ENCODE measurements around the gene ASB8. TPM values are rescaled to one million over a fixed set of nuclear protein-coding genes. Genes with fewer than 3 reads are reported as not detected.

ASB8 gene, protein sequence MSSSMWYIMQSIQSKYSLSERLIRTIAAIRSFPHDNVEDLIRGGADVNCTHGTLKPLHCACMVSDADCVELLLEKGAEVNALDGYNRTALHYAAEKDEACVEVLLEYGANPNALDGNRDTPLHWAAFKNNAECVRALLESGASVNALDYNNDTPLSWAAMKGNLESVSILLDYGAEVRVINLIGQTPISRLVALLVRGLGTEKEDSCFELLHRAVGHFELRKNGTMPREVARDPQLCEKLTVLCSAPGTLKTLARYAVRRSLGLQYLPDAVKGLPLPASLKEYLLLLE
- 10 to 100 TPM; 32.1 to 40.9 (median 36.2) TPM for total RNA-seq

- Histone ChIP-seq H3K4me3 (peak within 1 kb of the TSS; percentile 68 to 81 (median 74)), H3K36me3 (peaks cover 9 to 11% (median 11%) of the 10 kb centered on the region in 4 donors), H3K27me3 (peaks cover 0 to under 1% (median 0%) of the 10 kb centered on the region in 4 donors), H3K27ac (replicated peaks in 1 of 4) (peak within 1 kb of the TSS; percentile 79 to 83 (median 81)), H3K9me3 (no peaks in the 10 kb centered on the region), H3K4me1 (peaks cover 18 to 34% (median 20%) of the 10 kb centered on the region in 4 donors)
- TF ChIP-seq POLR2A (IDR thresholded peaks at IDR 0.05; ENCODE audit: low read depth), result no peak
- TF ChIP-seq CTCF (IDR thresholded peaks at IDR 0.05), result peak; percentile 40 to 62 (median 61)
- TF ChIP-seq POLR2AphosphoS5 (IDR thresholded peaks at IDR 0.05), result peak; percentile 76 to 95
- TF ChIP-seq EP300 (IDR thresholded peaks at IDR 0.05), result no peak
- 0% methylated on average over 24 of the region's 56 CpGs for WGBS
- DNase-seq (ENCODE audit: extremely low spot score), result peak; percentile 99
- intact Hi-C loops (cut with DNase I), result loop anchor here (5.0 kb wide), 1 partner anchor 50 kb away; the partner anchor contains the start of gene SENP1
Observed at GRCh38 chr12:48157018-48157888, at the start of gene ASB8. TSS of gene ASB8 (minus strand) at chr12:48157515. CDS start at chr12:48153496, 4,019 bp downstream.

DNA sequence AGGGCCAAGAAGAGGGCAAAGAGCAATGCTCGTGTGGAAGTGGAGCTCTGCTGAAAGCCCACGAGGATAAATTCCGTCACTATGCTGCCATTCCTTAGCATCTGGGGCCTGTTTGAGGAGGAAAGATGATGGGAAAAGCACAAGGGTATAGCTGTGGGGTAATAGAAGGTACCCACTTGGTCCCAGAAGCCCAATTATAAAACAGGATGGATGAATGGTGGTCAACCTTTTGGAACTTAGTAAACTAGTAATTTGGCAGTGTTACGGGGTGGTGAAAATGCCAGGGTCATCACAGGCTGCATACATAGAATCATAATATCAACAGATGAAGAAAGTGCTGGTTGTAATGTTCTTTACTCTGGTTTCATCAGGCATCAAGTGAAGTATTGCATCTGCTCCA lies 45.9 kb upstream of the ASB8 start, which contains the start of gene OR10AD1:
Gene OR10AD1 (minus strand): TSS at position 101 of the 400 bp plus-strand sequence. CDS start 0 bp downstream, at position 101.
- WGBS, result 83% methylated on average over 4 of the region's 4 CpGs
- Histone ChIP-seq H3K27ac (replicated peaks in 1 of 4) (no peak within 1 kb of the TSS), H3K36me3 (peaks cover 0 to 15% (median 0%) of the 10 kb centered on the region in 4 donors), H3K9me3 (peaks cover 0 to 59% (median 34%) of the 10 kb centered on the region in 4 donors), H3K4me1 (peaks cover 10 to 18% (median 16%) of the 10 kb centered on the region in 4 donors), H3K4me3 (no peak within 1 kb of the TSS), H3K27me3 (no peaks in the 10 kb centered on the region)
- TF ChIP-seq POLR2A (IDR thresholded peaks at IDR 0.05; ENCODE audit: low read depth) (no peak), EP300 (IDR thresholded peaks at IDR 0.05) (no peak), POLR2AphosphoS5 (IDR thresholded peaks at IDR 0.05) (no peak), CTCF (IDR thresholded peaks at IDR 0.05) (no peak)
- DNase-seq (ENCODE audit: extremely low spot score), result peak; percentile 62
- intact Hi-C loops (cut with DNase I), result loop anchor here (5.0 kb wide), 1 partner anchor 144 kb away; no protein-coding TSS in a partner anchor

DNA sequence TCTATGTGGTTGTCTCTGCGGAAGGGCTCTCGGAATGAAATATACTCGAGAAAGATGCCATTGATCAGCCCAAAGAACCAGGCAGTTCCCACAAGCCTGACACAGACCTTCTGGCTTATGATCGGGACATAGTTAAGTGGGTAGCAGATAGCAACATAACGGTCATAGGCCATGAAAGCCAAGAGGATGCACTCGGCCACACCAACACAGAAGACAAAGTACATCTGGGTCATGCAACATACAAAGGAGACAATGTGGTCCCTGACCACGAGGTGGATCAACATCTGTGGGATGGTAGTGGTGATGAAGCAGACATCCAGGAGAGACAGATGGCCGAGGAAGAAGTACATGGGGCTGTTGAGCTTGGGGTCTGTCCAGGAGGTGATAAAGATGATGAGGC lies 45.5 kb upstream of the ASB8 start:
- Histone ChIP-seq H3K27me3 (no peaks in the 10 kb centered on the region), H3K27ac (replicated peaks in 1 of 4) (no peak overlapping the region), H3K4me1 (peaks cover 10 to 18% (median 16%) of the 10 kb centered on the region in 4 donors), H3K36me3 (peaks cover 0 to 15% (median 0%) of the 10 kb centered on the region in 4 donors), H3K4me3 (no peak overlapping the region), H3K9me3 (peaks cover 0 to 55% (median 32%) of the 10 kb centered on the region in 4 donors)
- TF ChIP-seq POLR2AphosphoS5 (IDR thresholded peaks at IDR 0.05) (no peak), EP300 (IDR thresholded peaks at IDR 0.05) (no peak), CTCF (IDR thresholded peaks at IDR 0.05) (no peak), POLR2A (IDR thresholded peaks at IDR 0.05; ENCODE audit: low read depth) (no peak)
- intact Hi-C loops (cut with DNase I), result loop anchor here (5.0 kb wide), 1 partner anchor 145 kb away; no protein-coding TSS in a partner anchor
- 90% methylated on average over 8 of the region's 8 CpGs for WGBS
- peak; percentile 82 for DNase-seq (ENCODE audit: extremely low spot score)

- Histone ChIP-seq H3K36me3 (peaks cover 0 to 15% (median 0%) of the 10 kb centered on the region in 4 donors), H3K4me1 (peaks cover 19 to 25% (median 23%) of the 10 kb centered on the region in 4 donors), H3K4me3 (no peak overlapping the region), H3K27ac (replicated peaks in 1 of 4) (no peak overlapping the region), H3K9me3 (peaks cover 0 to 42% (median 21%) of the 10 kb centered on the region in 4 donors), H3K27me3 (no peaks in the 10 kb centered on the region)
- TF ChIP-seq EP300 (IDR thresholded peaks at IDR 0.05) (no peak), CTCF (IDR thresholded peaks at IDR 0.05) (no peak), POLR2A (IDR thresholded peaks at IDR 0.05; ENCODE audit: low read depth) (no peak), POLR2AphosphoS5 (IDR thresholded peaks at IDR 0.05) (no peak)
- WGBS, result 95% methylated on average over 3 of the region's 3 CpGs
- intact Hi-C loops (cut with DNase I), result loop anchor here (5.0 kb wide), 1 partner anchor 146 kb away; no protein-coding TSS in a partner anchor
- peak; percentile 68 for DNase-seq (ENCODE audit: extremely low spot score)
Observed at GRCh38 chr12:48201516-48201915, 44.2 kb upstream of the ASB8 start.

Measured in esophagus muscularis mucosa (tissue), 4 donors.